ENCODE data around the gene TBX2.
"Not testable (repeated sequence)": the region's sequence is repeated elsewhere in the genome, so short reads cannot be mapped to it uniquely, and the experiment has no call there.

Gene TBX2

GRCh38 chr17:61442878-61443474, 43.3 kb downstream of the TBX2 start:
- Histone ChIP-seq H3K4me3 (no peak overlapping the region), H3K27ac (no peak overlapping the region)
- DNase-seq (ENCODE audit: low spot score), result no peak
- no peak for TF ChIP-seq CTCF (IDR thresholded peaks at IDR 0.05)

- Histone ChIP-seq H3K27ac (no peak overlapping the region), H3K4me3 (no peak overlapping the region)
- TF ChIP-seq CTCF (IDR thresholded peaks at IDR 0.05), result no peak
- no peak for DNase-seq (ENCODE audit: low spot score)
These were observed 43.8 kb downstream of the TBX2 start for GRCh38 chr17:61443475-61443882.

- H3K4me3 ChIP-seq, result no peak overlapping the region
- TF ChIP-seq CTCF (IDR thresholded peaks at IDR 0.05), result no peak
- no peak overlapping the region for H3K27ac ChIP-seq
- no peak for DNase-seq (ENCODE audit: low spot score)
These were observed 44.4 kb downstream of the TBX2 start for GRCh38 chr17:61444075-61444474.

GRCh38 chr17:61444831-61445230, 45.2 kb downstream of the TBX2 start:
- DNase-seq (ENCODE audit: low spot score), result no peak
- Histone ChIP-seq H3K27ac (no peak overlapping the region), H3K4me3 (no peak overlapping the region)
- TF ChIP-seq CTCF (IDR thresholded peaks at IDR 0.05), result no peak

GRCh38 chr17:61447358-61447757, 47.7 kb downstream of the TBX2 start:
- no peak for TF ChIP-seq CTCF (IDR thresholded peaks at IDR 0.05)
- peak; percentile 28 for DNase-seq (ENCODE audit: low spot score)
- no peak overlapping the region for H3K27ac ChIP-seq

GRCh38 chr17:61448042-61448441, 48.4 kb downstream of the TBX2 start:
- DNase-seq (ENCODE audit: low spot score), result no peak
- TF ChIP-seq CTCF (IDR thresholded peaks at IDR 0.05), result no peak
- Histone ChIP-seq H3K4me3 (no peak overlapping the region), H3K27ac (no peak overlapping the region)

More at GRCh38 chr17:61447358-61447757, 47.7 kb downstream of the TBX2 start:
- H3K4me3 ChIP-seq, result no peak overlapping the region

- not testable (repeated sequence) for H3K27ac ChIP-seq; H3K4me3 ChIP-seq; DNase-seq (ENCODE audit: low spot score)
These were observed 49.5 kb downstream of the TBX2 start for GRCh38 chr17:61449140-61449539.
